HK-2 (cell line): ENCODE measurements around the gene ANKRD52.
A peak's percentile ranks its signal among the peaks of the same experiment; 100 is the strongest.

Experiments
- DNase-seq: peaks from one replicate; pipeline ENCODE4 v3.0.0-alpha.2; 2018; ENCODE audit not compliant: unreplicated experiment

The ANKRD52 gene

DNA sequence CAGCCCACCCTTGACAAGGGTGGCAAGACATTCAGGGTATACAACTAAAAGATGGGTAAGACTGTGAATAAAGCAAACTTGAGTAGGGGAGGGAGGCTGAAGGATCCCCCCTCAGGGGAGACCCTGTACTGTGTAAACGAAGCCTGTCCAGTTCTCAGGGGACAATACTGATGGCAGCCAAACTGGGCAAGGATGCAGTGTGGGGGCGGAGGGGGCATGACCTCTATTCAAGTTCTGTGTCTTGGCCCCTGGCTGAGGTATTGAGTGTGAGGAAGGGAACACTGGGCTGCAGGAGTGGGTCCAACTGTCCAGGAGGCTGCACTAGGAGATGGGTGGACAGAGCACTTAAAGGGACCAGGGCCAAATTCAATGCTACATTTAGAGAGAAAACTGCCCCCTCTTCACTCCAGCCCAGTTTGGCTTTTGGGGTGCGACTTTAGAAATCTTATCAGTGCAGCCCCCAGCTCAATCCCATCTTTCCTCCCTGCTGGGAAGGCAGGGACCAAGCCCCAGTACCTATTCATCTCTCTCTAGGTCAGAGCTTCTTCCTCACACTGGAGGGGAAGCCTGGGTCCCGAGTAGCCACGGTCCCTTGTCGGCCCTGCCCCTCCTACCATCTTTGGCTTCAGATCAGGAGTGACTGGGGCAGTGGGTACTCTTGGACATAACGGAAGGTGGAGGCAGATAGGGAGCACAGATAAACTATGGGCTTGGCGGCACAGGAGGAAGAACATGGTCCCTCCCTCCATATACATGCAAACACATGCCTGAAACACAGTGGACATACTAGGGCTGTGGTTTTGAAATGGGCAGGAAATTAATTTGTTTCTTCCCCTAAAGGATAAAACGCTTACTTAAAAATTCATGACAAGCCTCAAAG, 16.5 kb downstream of the ANKRD52 start:
- no peak for DNase-seq

DNA sequence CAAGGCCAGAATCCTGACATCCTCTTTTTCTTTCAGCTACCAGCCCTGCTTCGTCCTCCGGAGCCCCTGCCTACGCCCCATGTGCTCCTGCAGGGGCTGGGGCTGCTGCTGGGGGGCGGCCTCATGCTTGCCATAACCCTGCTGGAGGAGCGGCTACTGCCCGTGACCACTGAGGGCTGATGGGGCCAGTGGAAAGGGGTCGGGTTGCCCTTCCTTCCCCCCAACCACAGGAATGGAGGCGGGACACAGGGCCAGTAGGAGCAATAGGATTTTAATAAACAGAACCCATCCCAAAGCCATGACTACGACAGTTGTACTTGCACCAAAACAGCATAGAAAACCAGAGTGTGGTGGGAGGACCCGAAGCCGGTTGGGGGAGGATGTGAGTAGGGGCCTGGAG, 20.6 kb downstream of the ANKRD52 start:
- DNase-seq: no peak

DNA sequence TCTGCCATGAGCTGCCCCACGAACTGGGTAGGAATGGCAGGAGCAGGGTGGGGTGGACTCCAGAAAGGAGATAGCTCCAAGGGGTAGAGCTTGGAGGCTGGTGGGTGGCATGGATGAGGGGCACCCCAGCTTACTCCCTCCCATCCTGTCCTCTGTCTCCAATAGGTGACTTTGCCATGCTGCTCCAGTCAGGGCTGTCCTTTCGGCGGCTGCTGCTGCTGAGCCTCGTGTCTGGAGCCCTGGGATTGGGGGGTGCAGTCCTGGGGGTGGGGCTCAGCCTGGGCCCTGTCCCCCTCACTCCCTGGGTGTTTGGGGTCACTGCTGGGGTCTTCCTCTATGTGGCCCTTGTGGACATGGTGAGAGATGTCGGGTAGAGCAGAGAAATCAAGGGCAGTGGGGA, 21.2 kb downstream of the ANKRD52 start:
- no peak for DNase-seq

DNA sequence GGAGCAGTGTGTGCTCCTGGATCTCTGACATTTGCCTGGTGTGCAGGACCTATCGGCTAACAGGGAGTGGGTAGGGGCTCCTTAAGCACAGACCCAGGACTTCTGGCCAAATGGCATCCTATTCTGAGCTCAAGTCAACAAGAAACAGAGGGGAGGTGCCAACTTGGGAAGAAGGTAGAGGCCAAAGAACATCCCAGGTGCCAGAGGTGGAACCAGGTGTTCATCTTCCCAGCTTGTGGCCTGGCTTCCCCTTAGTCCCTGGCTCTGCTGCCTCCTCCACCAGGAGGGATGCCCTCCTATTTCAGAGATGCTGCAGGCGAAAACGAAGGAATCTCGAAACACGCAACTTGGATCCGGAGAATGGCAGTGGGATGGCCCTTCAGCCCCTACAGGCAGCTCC, 22.1 kb downstream of the ANKRD52 start:
- no peak for DNase-seq

DNA sequence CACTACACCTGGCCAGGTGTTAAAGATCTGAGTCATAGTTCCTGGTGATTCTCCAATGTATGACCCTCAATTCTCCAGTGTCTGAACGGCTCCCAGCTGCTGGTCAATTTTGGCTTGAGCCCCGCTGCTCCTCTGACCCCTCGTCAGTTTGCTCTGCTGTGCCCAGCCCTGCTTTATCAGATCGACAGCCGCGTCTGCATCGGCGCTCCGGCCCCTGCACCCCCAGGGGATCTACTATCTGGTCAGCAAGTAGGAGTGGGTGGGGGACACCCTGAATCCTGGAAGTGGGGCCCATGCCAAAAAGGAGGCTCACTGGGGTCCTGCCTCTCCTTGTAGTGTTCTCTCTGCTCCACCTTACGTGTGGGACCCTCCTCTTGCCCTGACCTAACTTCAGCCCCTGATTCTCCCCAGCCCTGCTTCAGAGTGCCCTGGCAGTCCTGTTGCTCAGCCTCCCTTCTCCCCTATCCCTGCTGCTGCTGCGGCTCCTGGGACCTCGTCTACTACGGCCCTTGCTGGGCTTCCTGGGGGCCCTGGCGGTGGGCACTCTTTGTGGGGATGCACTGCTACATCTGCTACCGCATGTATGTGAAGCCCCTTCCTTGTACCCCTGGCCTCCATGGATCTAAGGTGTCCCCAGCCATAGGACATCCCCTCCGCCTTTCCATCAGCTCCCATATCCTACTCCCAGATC, 23.3 kb downstream of the ANKRD52 start:
- DNase-seq: no peak

DNA sequence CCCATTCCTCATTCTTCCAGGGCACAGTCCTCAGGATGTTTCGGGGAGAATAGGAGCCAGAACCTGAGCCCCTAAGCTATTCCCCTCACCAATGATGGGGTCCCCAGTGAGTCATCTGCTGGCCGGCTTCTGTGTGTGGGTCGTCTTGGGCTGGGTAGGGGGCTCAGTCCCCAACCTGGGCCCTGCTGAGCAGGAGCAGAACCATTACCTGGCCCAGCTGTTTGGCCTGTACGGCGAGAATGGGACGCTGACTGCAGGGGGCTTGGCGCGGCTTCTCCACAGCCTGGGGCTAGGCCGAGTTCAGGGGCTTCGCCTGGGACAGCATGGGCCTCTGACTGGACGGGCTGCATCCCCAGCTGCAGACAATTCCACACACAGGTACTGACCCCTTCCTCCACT, 27.0 kb downstream of the ANKRD52 start:
- no peak for DNase-seq

DNA sequence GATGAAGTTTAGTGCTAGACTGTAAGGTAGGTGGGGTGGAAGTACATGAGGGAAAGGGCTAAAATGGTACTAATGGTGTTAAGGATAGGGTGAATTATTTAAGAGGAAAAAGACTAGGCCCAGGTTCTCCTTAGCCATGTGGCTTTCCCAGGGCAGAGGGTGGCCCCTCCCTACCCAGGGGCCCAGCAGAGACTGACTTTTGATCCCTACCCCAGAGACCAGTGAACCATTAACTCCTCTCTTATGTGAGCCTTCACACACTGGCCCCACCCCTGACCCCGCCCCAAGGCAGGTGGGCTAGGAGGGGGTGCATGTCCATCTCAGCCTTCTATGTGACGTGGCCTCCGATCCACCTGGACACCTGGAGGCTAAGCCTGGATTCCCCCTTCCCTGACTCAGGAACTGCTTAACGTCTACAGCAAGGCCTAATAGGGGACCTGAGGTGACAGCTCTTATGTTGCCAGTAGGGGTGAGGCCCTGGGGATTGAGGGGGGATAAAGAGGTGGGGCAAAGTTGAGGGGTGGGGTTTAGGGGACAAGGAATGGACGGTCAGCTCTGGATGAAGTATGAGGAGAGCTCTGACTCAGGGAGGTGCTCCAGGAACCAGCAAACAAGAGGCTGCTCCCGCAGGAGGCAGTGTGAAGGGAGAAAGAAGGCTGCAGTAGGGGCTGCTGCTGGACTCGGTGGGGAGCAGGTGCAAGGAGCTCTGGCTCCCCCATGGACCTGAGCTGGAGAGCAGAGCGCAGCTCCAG, 27.6 kb downstream of the ANKRD52 start:
- DNase-seq: no peak

DNA sequence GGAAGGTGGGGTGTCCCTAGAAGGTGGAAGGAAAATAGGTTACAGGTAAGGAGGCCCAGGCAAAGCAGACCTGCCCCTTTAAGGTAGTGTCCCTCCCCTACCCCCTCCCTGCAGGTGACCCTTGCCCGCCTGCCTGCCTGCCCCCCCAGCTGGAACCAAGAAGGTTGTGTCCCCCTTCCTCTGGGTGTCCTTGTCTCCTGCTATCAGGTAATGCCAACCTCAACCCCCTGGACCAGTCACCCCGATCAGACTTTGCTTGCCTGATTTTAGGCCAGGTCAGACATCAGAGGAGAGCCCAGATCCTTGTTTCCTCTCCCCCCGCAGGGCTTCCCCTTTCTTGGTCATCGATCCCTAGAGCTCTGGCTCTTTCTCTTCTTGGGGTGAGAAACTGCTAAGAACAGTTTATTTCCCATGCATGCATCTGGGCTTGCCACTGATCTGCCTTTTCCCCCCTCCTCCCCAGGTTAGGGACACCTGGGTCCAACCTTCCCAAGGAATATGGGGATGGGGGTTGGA, 28.2 kb downstream of the ANKRD52 start, which contains the start of gene SLC39A5:
SLC39A5 (plus strand) TSS at position 136 of the 516 bp plus-strand sequence. CDS start 1,224 bp downstream, outside the sequence.
- no peak for DNase-seq

DNA sequence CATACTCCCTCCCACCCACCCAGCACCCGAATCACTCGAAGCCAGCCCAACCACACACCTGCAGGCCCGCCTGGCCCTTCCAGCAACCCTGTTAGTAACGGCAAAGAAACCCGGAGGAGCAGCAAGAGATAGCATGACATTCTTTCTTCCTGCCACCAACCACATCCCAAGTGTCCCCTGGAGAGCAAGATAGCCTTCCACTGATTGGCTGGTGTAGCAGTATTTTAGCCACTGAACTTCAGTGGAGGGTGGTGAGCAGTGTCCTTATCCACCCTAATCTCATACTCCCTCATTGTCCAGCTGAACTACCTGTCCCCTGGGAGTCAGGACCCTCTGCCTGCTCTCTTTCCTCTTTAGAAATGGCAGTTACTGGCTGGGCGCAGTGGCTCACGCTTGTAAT, 29.1 kb downstream of the ANKRD52 start:
- no peak for DNase-seq

DNA sequence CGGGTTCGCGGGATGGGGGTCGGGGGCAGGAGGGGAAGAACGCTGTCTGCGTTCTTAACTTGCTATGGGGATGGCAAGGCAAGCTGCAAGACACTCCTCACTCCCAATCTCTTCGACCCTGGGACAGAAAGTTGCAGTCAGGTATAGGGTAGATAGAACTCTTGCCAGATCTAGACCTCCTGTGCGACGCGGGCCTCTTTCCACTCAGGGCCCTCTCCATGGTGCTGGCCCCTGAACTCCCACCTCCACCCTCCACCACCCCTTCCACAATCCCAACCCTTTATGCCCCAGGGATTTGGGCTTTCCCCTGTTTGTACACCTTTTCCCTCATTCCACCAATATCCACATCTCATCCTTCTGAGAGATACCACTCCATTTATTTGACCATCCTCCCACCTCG, 33.2 kb downstream of the ANKRD52 start:
- no peak for DNase-seq

DNA sequence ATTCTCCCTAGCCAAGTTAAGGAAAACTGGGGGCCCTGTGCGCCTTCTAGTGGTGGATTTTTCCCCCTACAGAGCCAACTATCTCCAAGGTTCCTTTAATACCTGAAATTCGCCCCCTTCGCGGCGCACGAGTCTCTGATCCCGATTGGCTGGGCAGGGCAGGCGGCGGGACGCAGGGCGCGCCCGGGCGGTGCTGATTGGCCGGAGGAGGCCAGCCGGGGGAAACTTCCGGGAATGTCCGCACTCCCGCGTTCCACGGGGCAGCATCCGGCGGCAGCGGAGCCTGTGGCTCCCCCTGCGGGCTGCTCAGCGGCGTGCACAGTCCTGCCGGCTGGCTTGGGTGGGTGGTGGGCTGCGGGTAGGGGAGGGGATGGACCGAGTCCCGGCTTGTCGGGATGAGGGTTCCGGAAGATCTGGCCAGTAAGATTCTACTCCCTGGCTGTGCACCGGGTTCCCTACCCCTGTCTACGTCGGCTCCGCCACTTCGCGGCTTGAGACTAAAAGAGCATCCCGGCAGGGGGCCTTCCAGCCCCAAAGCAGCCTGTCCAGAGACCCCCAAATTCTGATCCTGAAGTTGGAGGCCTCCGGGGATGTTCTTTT, 34.0 kb downstream of the ANKRD52 start, which contains the start of gene NABP2:
NABP2 (plus strand) TSS at position 241 of the 600 bp plus-strand sequence. CDS start 515 bp downstream, outside the sequence.
- peak; percentile 99 for DNase-seq

DNA sequence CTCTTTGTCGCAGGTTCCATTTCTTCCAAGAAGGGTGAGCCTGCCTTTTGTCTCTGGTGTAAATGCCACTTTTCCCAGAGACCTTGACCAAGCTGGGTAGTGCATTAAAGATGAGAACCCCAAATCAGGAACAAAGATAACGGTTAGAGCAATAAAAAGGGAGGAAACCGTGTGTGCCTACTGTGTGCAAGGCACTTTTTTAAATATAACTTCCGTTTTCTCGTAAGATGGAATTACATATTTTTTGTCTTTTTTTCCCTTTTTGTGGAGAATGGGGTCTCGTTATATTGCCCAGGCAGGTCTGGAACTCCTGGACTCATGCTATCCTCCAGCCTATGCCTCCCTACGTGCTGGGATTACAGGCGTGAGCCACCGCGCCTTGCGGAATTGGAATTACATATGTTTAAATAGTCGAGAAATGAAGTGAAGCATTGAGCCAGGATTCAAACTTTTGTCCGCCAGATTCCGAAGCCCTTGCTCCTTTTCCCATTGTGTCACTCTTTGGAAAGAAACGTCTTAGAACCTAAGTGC, 34.5 kb downstream of the ANKRD52 start:
- no peak for DNase-seq

DNA sequence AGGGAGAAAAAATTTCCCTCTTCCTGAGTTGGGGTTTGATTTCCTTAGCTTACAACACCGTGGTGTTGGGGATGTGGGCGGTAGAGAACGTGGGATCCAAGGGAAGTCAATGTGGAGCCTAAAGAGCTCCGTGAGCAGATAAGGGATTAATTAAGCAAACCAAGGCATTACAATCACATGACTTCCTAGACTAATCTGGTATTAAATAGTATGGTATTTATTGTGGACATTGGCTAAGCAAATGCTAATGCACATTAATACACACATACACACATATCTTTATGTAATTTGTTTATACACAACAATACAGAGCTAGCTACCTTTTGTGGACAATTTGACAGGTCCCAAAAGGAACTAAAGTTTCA, 35.7 kb downstream of the ANKRD52 start:
- no peak for DNase-seq

DNA sequence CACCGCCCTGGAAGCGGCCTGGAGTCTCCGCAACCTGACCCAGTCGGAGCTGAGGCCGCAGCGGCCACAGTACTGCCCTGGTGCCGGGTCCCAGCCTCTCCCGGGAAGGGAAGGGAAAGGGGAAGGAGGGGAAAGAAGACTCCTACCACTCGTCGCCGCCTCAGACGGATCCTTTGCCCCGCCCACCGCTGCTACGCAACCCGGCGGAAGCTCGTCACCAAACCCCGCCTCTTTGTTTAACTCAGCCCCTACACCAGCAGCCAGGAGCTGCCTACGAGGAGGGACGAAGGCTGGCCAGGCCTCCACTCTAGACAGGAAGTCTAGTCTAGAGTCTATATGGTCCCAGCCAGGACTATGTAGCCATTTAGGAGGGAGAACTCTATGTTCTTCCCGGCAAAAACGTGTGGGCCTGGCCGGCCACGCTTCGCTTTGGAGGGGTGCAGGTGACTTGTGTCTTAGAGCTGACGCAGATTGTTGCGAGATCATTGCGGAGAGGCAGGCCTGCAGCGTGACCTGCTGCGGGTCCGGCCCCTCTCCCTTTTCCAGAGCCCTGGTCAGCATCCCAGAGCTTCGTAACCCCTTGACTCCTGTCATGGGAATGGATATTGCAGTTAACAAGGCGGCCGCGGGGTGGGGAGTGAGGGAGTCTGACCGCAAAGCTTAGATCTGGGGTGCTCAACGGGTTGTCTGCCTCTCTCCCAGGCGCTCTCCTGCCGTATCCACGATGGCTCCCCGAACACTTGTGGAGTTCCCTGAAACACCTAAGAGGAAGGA, 36.2 kb downstream of the ANKRD52 start, which contains the start of gene RNF41:
RNF41 (minus strand) TSS at position 166 of the 774 bp plus-strand sequence. CDS start 7,875 bp downstream, outside the sequence.
- peak; percentile 97 for DNase-seq

DNA sequence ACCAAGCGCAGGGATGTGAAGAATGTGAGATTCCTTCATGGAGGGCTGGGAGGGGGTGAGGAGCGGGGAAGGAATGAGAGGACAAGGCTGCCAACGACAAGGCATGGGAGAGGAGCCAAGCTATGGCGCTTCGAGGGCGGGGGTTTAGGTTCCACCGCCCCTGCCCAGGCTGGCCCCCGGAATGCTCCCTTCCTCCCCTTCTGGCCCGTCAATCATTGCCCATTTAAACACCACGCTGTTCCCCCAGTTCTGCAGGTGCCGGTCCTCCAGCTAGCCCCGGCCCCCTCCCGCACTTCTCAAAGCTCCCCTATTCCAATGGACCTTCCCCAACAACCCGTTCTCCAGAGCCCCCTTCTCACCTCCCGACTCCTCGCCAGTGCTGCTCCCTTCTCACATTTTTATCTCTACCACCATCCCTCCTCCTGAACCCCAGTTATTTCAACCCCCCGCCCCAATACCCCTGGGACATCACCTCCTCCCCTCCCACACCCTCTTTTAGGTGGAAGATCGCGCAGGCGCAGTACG, 36.9 kb downstream of the ANKRD52 start:
- peak; percentile 58 for DNase-seq

DNA sequence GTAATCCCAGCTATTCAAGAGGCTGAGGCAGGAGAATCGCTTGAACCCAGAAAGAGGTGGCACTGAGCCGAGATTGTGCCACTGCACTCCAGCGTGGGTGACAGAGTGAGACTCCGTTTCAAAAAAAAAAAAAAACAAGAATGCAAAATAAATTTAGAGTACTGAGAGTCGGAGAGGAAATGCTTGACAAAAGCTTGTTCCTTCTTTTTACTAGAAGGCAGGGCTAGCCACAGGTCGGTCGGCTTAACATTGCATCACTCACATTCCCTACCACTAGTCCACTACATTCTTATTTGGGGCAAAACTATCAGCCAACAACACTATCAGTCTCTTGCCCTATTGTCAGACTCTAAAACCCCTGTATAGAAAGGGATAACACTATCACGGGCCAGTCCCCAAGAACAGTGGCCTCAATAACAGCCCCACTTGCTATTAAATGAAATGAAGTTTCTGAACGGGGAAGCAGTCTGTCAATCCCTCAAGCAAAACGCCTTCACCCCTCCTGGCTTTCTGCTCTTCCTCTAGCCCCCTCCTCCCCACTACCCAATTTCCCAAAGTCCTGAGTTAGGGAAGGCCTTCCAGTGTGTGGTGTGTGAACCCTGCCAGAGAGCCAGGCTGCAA, 37.5 kb downstream of the ANKRD52 start:
- no peak for DNase-seq

DNA sequence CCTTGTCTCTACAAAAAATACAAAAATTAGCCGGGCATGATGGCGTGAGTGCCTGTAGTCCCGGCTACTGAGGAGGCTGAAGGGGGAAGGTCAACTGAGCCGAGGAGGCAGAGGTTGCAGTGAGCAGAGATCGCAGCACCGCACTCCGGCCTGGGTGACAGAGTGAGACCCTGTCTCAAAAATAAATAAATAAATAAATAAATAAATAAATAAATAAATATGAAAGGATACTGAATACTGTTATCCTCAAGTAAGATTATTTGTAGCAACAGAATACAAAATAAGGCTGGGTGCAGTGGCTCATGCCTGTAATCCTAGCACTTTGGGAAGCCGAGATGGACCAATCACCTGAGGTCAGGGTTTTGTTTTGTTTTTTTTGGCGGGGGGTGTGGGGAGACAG, 38.3 kb downstream of the ANKRD52 start:
- DNase-seq: no peak

DNA sequence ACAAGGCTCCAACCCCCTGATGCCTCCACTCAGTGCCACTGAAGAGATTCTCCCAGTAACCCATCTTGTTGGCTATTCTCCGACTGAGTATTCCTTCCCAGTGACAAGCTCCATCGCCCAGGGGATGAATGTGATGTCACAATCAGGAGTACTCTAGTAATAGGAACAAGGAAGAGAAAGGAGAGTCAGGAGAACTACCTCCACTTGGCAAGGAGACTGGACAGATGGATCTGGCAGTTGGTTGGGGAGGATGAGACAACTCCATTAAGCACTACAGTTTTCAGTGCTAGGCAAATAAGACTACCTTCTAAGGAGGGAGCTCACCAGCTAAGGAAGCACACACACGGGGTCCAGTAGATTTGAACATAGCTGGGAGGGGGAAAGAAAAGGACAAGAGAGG, 41.7 kb downstream of the ANKRD52 start:
- no peak for DNase-seq

DNA sequence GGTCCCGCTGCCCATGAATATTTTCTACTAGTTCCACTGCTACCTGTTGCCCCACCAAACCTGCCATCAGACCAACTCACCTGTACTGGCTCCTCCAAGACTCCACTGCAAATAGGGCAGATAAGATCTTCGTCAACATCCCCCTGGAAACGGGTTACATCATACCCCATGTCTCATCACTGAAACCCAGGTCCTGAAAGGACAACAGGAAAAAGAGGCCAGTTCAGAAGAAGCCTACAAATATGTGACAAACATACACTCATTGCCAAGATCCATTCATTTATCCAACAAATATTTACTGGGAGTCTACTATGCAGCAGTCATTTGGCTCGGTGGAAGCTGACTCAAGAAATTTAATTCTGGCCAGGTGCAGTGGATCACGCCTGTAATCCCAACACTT, 44.3 kb downstream of the ANKRD52 start:
- DNase-seq: no peak

DNA sequence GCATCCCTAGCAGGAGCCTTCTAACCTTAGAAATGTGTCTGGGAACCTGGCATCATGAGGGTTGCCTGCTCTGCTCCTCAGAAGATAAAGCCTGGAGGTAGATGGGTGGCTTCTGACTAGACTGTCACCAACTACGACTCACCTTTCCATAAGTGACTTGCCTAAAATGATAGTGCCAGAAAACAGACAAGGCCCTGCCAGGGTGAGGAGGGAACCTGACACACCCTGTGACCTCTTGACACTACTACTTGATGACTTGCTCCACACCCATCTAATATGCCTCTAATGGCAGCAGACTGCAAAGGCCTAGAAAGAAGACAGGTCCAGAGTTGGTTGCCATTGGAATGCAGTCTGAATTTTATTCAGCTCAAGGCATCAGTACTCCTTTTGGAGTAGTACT, 45.8 kb downstream of the ANKRD52 start:
- DNase-seq: no peak
